Hepatocyte (in vitro differentiated cells): ENCODE measurements around the gene B3GNT7. TPM values are rescaled to one million over a fixed set of nuclear protein-coding genes. Genes with fewer than 3 reads are reported as not detected.
"Not testable (repeated sequence)": the region's sequence is repeated elsewhere in the genome, so short reads cannot be mapped to it uniquely, and the experiment has no call there.

Experiments
- DNase-seq: peaks from one replicate; pipeline ENCODE4 v3.0.0-alpha.2; 2016; ENCODE audit warnings: low spot score
- H2AFZ ChIP-seq: fragments of 200-600 bp; sonication (generic); 2 replicates; pipeline ENCODE4 v1.6.0; 2016; ENCODE audit warnings: antibody characterized with exemption, mild to moderate bottlenecking
- H3K27ac ChIP-seq: fragments of 200-600 bp; sonication (generic); 2 replicates; pipeline ENCODE4 v1.5.1; 2016; ENCODE audit warnings: mild to moderate bottlenecking
- H3K27me3 ChIP-seq: fragments of 200-600 bp; sonication (generic); 2 replicates; pipeline ENCODE4 v1.6.1; 2016
- H3K36me3 ChIP-seq: fragments of 200-600 bp; sonication (generic); replicated peaks from 2 replicates; pipeline ENCODE4 v1.5.1; 2016; ENCODE audit warnings: low read depth; ENCODE audit not compliant: insufficient read depth
- H3K4me1 ChIP-seq: fragments of 200-600 bp; sonication (generic); 2 replicates; pipeline ENCODE4 v1.5.1; 2016; ENCODE audit warnings: mild to moderate bottlenecking, moderate library complexity; ENCODE audit not compliant: insufficient read depth
- H3K4me2 ChIP-seq: fragments of 200-600 bp; sonication (generic); 2 replicates; pipeline ENCODE4 v1.6.0; 2016
- H3K4me3 ChIP-seq: fragments of 200-600 bp; sonication (generic); 2 replicates; pipeline ENCODE4 v1.5.1; 2016; ENCODE audit warnings: mild to moderate bottlenecking
- H3K79me2 ChIP-seq: fragments of 200-600 bp; sonication (generic); 2 replicates; pipeline ENCODE4 v1.6.0; 2017; ENCODE audit warnings: mild to moderate bottlenecking
- H3K9me2 ChIP-seq: fragments of 200-600 bp; sonication (generic); replicated peaks from 2 replicates; pipeline ENCODE4 v1.6.0; 2017; ENCODE audit warnings: mild to moderate bottlenecking; ENCODE audit not compliant: insufficient read depth
- H3K9me3 ChIP-seq: fragments of 200-600 bp; sonication (generic); 2 replicates; pipeline ENCODE4 v1.5.1; 2016; ENCODE audit warnings: low read depth, mild to moderate bottlenecking
- H4K20me1 ChIP-seq: fragments of 200-600 bp; sonication (generic); 2 replicates; pipeline ENCODE4 v1.6.0; 2016; ENCODE audit warnings: mild to moderate bottlenecking; ENCODE audit not compliant: insufficient read depth, poor library complexity, severe bottlenecking
- CTCF ChIP-seq: fragments of 200-600 bp; sonication (generic); IDR thresholded peaks from 2 replicates; pipeline ENCODE4 v1.5.1; 2016; ENCODE audit warnings: antibody characterized with exemption, mild to moderate bottlenecking; ENCODE audit not compliant: poor library complexity
- EZH2 ChIP-seq: fragments of 200-600 bp; sonication (generic); IDR thresholded peaks from 2 replicates; pipeline ENCODE4 v1.6.1; 2016; ENCODE audit warnings: antibody characterized with exemption, mild to moderate bottlenecking, borderline replicate concordance
- EZH2phosphoT487 ChIP-seq: fragments of 200-600 bp; sonication (generic); IDR thresholded peaks from one replicate; pipeline ENCODE4 v1.6.1; 2018; ENCODE audit warnings: antibody characterized with exemption, mild to moderate bottlenecking, low read depth, moderate library complexity; ENCODE audit not compliant: unreplicated experiment, severe bottlenecking
- WGBS: methylation state at CpG from one replicate; pipeline ENCODE4 v1.1.6; 2016; ENCODE audit warnings: low lambda C conversion rate; ENCODE audit errors: missing lambda C conversion rate; 5-methylcytosine and 5-hydroxymethylcytosine counted together
- polyA plus RNA-seq: library from polyadenylated mRNA; unstranded; fragments of >200 nt; fragmentation: Nextera tagmentation; extraction: Ambion mirVana; gene quantifications from 2 replicates; pipeline ENCODE4 v1.2.1, GENCODE V29; 2016
- total RNA-seq: library from RNA; depleted of rRNA; stranded (reverse); fragments of >200 nt; gene quantifications from 2 replicates; pipeline ENCODE4 v1.2.3, GENCODE V29; 2014

B3GNT7 gene
- total and polyA plus RNA-seq, 2 experiments from 2014 or later = 4.3 to 6.2 TPM

- no peaks in the 10 kb centered on the region for H3K36me3 ChIP-seq
- no peak overlapping the region for H3K27ac ChIP-seq
- no peaks in the 10 kb centered on the region for H3K9me2 ChIP-seq
- no peaks in the 10 kb centered on the region for H4K20me1 ChIP-seq
- H3K4me2 ChIP-seq = no peak overlapping the region
- no peaks in the 10 kb centered on the region for H3K79me2 ChIP-seq
- peaks cover 20% of the 10 kb centered on the region for H3K4me1 ChIP-seq
- H3K4me3 ChIP-seq = no peak overlapping the region
- H2AFZ ChIP-seq = no peak overlapping the region
- H3K9me3 ChIP-seq = no peaks in the 10 kb centered on the region
- 82% methylated on average over 2 of the region's 2 CpGs for WGBS
- DNase-seq = no peak
- TF ChIP-seq EZH2 (no peak), EZH2phosphoT487 (no peak)
- H3K27me3 ChIP-seq = no peaks in the 10 kb centered on the region
Measured at GRCh38 chr2:231374771-231375170, 20.7 kb upstream of the B3GNT7 start.

- WGBS = 33% methylated on average over 9 of the region's 11 CpGs
- not testable (repeated sequence) for H3K9me2 ChIP-seq, H2AFZ ChIP-seq, H3K4me3 ChIP-seq, H3K27ac ChIP-seq, H3K27me3 ChIP-seq, DNase-seq, H3K36me3 ChIP-seq, H3K4me2 ChIP-seq, H3K79me2 ChIP-seq, H4K20me1 ChIP-seq, H3K9me3 ChIP-seq
- peaks cover 20% of the 10 kb centered on the region for H3K4me1 ChIP-seq
Measured at GRCh38 chr2:231375994-231376615, 19.4 kb upstream of the B3GNT7 start.

- no peak for DNase-seq
- no peaks in the 10 kb centered on the region for H3K9me2 ChIP-seq
- H3K4me3 ChIP-seq = no peak overlapping the region
- H3K4me1 ChIP-seq = peaks cover 20% of the 10 kb centered on the region
- TF ChIP-seq CTCF = no peak
- no peak for TF ChIP-seq EZH2phosphoT487
- no peak overlapping the region for H3K4me2 ChIP-seq
- no peaks in the 10 kb centered on the region for H3K27me3 ChIP-seq
- no peak overlapping the region for H3K27ac ChIP-seq
- no peaks in the 10 kb centered on the region for H3K9me3 ChIP-seq
- H3K36me3 ChIP-seq = no peaks in the 10 kb centered on the region
- no peaks in the 10 kb centered on the region for H3K79me2 ChIP-seq
- WGBS = 50% methylated on average over 8 of the region's 8 CpGs
- no peaks in the 10 kb centered on the region for H4K20me1 ChIP-seq
- H2AFZ ChIP-seq = no peak overlapping the region
Measured at GRCh38 chr2:231376857-231377256, 18.7 kb upstream of the B3GNT7 start.

GRCh38 chr2:231378026-231378722 is 17.3 kb upstream of the B3GNT7 start:
- no peaks in the 10 kb centered on the region for H3K27me3 ChIP-seq
- WGBS = 68% methylated on average over 13 of the region's 13 CpGs
- peak overlapping the region; percentile 4 for H3K4me2 ChIP-seq
- H2AFZ ChIP-seq = no peak overlapping the region
- H3K4me3 ChIP-seq = no peak overlapping the region
- H3K79me2 ChIP-seq = no peaks in the 10 kb centered on the region
- peak overlapping the region; percentile 79 for H3K27ac ChIP-seq
- H4K20me1 ChIP-seq = no peaks in the 10 kb centered on the region
- DNase-seq = peak; percentile 77
- no peaks in the 10 kb centered on the region for H3K9me3 ChIP-seq
- H3K36me3 ChIP-seq = no peaks in the 10 kb centered on the region
- no peak for TF ChIP-seq CTCF
- TF ChIP-seq EZH2phosphoT487 = no peak
- no peak for TF ChIP-seq EZH2
- H3K4me1 ChIP-seq = peaks cover 20% of the 10 kb centered on the region
- no peaks in the 10 kb centered on the region for H3K9me2 ChIP-seq
